ENCODE results near the gene INPP5A. TPM values are rescaled to one million over a fixed set of nuclear protein-coding genes. Genes with fewer than 3 reads are reported as not detected.

The INPP5A gene
- total RNA-seq, 1 donor from 2014 or later = 30.6 TPM

DNA sequence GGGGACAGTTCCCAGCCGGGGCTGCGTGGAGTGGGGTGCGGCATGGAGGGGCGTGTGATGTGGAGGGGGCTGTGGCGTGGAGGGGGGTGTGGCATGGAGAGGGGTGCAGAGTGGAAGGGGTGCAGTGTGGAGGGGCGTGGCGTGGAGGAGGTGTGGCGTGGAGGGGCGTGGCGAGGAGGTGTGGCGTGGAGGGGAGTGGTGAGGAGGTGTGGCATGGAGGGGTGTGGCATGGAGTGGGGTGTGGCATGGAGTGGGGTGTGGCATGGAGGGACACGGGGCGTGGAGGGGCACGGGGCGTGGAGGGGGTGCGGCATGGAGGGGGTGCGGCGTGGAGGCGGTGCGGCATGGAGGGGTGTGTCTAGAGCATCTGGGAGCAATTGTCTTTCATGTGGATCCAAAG is 214.8 kb downstream of the INPP5A start:
- H3K4me1 Mint-ChIP-seq (ENCODE audit: low read depth) = peaks cover 24% of the 10 kb centered on the region
- TF ChIP-seq, protein P1, sequence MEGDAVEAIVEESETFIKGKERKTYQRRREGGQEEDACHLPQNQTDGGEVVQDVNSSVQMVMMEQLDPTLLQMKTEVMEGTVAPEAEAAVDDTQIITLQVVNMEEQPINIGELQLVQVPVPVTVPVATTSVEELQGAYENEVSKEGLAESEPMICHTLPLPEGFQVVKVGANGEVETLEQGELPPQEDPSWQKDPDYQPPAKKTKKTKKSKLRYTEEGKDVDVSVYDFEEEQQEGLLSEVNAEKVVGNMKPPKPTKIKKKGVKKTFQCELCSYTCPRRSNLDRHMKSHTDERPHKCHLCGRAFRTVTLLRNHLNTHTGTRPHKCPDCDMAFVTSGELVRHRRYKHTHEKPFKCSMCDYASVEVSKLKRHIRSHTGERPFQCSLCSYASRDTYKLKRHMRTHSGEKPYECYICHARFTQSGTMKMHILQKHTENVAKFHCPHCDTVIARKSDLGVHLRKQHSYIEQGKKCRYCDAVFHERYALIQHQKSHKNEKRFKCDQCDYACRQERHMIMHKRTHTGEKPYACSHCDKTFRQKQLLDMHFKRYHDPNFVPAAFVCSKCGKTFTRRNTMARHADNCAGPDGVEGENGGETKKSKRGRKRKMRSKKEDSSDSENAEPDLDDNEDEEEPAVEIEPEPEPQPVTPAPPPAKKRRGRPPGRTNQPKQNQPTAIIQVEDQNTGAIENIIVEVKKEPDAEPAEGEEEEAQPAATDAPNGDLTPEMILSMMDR (IDR thresholded peaks at IDR 0.05; ENCODE audit: unreplicated experiment) = no peak
- H3K36me3 Mint-ChIP-seq (ENCODE audit: insufficient read depth) = peaks cover 20% of the 10 kb centered on the region
- H3K27ac Mint-ChIP-seq = no peak overlapping the region
- no peak for DNase-seq (ENCODE audit: low spot score, unreplicated experiment)
- peaks cover 2% of the 10 kb centered on the region for H3K9me3 Mint-ChIP-seq (ENCODE audit: low read depth)
- H3K27me3 Mint-ChIP-seq = peaks cover 2% of the 10 kb centered on the region
- H3K4me3 Mint-ChIP-seq (ENCODE audit: low read depth) = no peak overlapping the region

DNA sequence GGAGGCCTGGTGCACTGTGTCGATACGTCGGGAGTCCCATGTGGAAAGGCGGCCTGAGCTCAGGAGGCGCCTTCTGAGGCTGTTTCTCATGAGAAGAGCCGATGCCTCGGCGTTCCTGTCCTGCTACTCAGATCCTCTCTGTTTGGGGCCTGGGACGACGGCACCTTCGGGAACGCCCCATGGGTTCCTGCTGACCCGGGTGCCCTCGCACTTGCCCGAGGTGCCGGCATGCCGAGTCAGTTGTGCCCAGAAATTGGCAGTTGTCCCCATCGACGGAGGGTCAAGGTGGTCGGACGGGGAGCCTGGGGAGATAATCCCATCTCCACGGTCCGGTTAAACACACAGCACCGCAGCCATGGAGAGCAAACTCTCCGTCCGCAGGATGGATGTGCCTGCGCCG is 215.4 kb downstream of the INPP5A start:
- TF ChIP-seq, protein P1 (IDR thresholded peaks at IDR 0.05; ENCODE audit: unreplicated experiment) = no peak
- H3K36me3 Mint-ChIP-seq (ENCODE audit: insufficient read depth) = peaks cover 21% of the 10 kb centered on the region
- H3K27me3 Mint-ChIP-seq = peaks cover 2% of the 10 kb centered on the region
- no peak for DNase-seq (ENCODE audit: low spot score, unreplicated experiment)
- H3K4me1 Mint-ChIP-seq (ENCODE audit: low read depth) = peaks cover 24% of the 10 kb centered on the region
- no peak overlapping the region for H3K4me3 Mint-ChIP-seq (ENCODE audit: low read depth)
- H3K9me3 Mint-ChIP-seq (ENCODE audit: low read depth) = peaks cover 3% of the 10 kb centered on the region
- H3K27ac Mint-ChIP-seq = peak overlapping the region; percentile 41

DNA sequence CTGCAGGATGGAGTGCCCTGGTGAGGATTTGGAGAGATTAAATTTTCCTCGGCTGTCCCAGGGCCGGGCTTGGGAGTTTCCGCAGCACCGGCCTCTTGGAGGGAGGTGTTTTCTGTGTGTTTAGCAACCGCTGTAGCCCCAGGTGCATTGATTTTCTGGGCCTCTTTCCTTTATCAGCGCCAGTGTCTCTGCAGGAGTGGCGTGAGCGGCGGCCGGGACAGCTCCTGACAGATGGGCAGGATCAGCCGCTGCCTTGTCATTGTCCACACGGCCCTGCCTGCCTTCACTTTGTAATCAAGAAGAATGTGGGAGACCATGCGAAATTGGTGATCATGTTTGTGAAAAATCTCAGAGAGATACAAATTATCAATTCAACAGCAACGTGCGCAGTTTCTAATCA is 216.0 kb downstream of the INPP5A start:
- Mint-ChIP-seq H3K36me3 (ENCODE audit: insufficient read depth) (peaks cover 21% of the 10 kb centered on the region), H3K27ac (peak overlapping the region; percentile 87), H3K9me3 (ENCODE audit: low read depth) (peaks cover 3% of the 10 kb centered on the region), H3K4me3 (ENCODE audit: low read depth) (peak overlapping the region; percentile 27), H3K4me1 (ENCODE audit: low read depth) (peaks cover 22% of the 10 kb centered on the region), H3K27me3 (no peaks in the 10 kb centered on the region)
- TF ChIP-seq, protein P1 (IDR thresholded peaks at IDR 0.05; ENCODE audit: unreplicated experiment) = no peak
- no peak for DNase-seq (ENCODE audit: low spot score, unreplicated experiment)

DNA sequence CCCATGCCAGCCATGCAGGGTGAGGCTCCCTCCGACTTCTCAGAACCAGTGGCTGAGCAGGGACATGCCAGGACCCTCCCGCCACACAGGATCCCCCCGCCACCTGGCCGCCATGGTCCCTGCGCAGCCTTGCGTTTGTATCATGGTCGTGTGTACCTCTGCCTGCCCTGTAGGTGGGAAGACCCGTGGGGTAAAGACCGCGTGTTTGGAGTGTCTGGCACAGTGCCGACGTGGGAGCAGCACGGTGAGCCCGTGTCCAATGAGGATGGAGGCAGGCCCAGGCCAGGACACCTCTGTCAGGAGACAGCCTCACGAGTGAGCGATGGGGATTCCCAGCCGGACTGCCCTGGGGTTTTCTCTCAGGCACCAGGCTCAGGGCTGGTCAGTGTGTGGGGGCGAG is 216.5 kb downstream of the INPP5A start:
- TF ChIP-seq, protein P1 (IDR thresholded peaks at IDR 0.05; ENCODE audit: unreplicated experiment) = no peak
- Mint-ChIP-seq H3K27ac (peak overlapping the region; percentile 49), H3K4me3 (ENCODE audit: low read depth) (no peak overlapping the region)

DNA sequence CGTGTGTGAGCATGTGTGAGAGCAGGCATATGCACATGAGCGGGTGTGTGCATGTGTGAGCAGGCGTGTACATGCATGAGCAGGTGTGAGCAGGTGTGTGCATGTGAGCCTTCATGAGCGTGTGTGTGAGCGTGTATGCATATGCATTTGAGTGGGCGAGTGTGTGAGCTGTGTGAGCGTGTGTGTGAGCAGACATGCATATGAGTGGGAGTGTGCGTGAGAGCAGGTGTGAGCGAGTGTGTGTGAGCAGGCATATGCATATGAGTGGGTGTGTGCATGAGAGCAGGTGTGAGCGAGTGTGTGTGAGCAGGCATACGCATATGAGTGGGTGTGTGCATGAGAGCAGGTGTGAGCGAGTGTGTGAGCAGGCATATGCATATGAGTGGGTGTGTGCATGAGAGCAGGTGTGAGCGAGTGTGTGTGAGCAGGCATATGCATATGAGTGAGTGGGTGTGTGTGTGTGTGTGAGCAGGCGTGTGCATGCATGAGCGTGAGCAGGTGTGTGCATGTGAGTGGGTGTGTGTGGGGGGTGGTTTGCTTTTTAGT is 217.7 kb downstream of the INPP5A start:
- no peak for DNase-seq (ENCODE audit: low spot score, unreplicated experiment)
- H3K9me3 Mint-ChIP-seq (ENCODE audit: low read depth) = peaks cover 3% of the 10 kb centered on the region
- peaks cover 20% of the 10 kb centered on the region for H3K4me1 Mint-ChIP-seq (ENCODE audit: low read depth)
- no peak overlapping the region for H3K27ac Mint-ChIP-seq
- H3K36me3 Mint-ChIP-seq (ENCODE audit: insufficient read depth) = peaks cover 23% of the 10 kb centered on the region
- no peak overlapping the region for H3K4me3 Mint-ChIP-seq (ENCODE audit: low read depth)
- TF ChIP-seq, protein P1 (IDR thresholded peaks at IDR 0.05; ENCODE audit: unreplicated experiment) = no peak
- H3K27me3 Mint-ChIP-seq = no peaks in the 10 kb centered on the region

More for the DNA sequence above, 216.5 kb downstream of the INPP5A start:
- peaks cover 24% of the 10 kb centered on the region for H3K36me3 Mint-ChIP-seq (ENCODE audit: insufficient read depth)
- DNase-seq (ENCODE audit: low spot score, unreplicated experiment) = no peak
- H3K9me3 Mint-ChIP-seq (ENCODE audit: low read depth) = peaks cover 3% of the 10 kb centered on the region
- H3K4me1 Mint-ChIP-seq (ENCODE audit: low read depth) = peaks cover 22% of the 10 kb centered on the region
- no peaks in the 10 kb centered on the region for H3K27me3 Mint-ChIP-seq

All from progenitor cell of endocrine pancreas (in vitro differentiated cells).